Stimulated activated naive CD8-positive, alpha-beta T cell treated with anti-CD3 and anti-CD28 coated beads, Interleukin-15, Interleukin-2, amounts not matched to agents 100 ng/mL and 50 ng/mL, for 24 hours (primary cell): Measurements from ENCODE around the gene MIER3.

ENCODE experiments used
- H3K27ac Mint-ChIP-seq: one replicate; pipeline ENCODE4 v1.8.0; 2021; ENCODE audit warnings: mild to moderate bottlenecking, mixed read lengths
- H3K27me3 Mint-ChIP-seq: one replicate; pipeline ENCODE4 v1.8.0; 2021; ENCODE audit warnings: mixed read lengths
- H3K36me3 Mint-ChIP-seq: one replicate; pipeline ENCODE4 v1.8.0; 2021; ENCODE audit warnings: low read depth, mixed read lengths
- H3K4me1 Mint-ChIP-seq: one replicate; pipeline ENCODE4 v1.8.0; 2021; ENCODE audit warnings: low read depth, mixed read lengths
- H3K4me3 Mint-ChIP-seq: one replicate; pipeline ENCODE4 v1.8.0; 2021; ENCODE audit warnings: mild to moderate bottlenecking, mixed read lengths
- H3K9me3 Mint-ChIP-seq: one replicate; pipeline ENCODE4 v1.8.0; 2021; ENCODE audit warnings: mixed read lengths

MIER3 gene

DNA sequence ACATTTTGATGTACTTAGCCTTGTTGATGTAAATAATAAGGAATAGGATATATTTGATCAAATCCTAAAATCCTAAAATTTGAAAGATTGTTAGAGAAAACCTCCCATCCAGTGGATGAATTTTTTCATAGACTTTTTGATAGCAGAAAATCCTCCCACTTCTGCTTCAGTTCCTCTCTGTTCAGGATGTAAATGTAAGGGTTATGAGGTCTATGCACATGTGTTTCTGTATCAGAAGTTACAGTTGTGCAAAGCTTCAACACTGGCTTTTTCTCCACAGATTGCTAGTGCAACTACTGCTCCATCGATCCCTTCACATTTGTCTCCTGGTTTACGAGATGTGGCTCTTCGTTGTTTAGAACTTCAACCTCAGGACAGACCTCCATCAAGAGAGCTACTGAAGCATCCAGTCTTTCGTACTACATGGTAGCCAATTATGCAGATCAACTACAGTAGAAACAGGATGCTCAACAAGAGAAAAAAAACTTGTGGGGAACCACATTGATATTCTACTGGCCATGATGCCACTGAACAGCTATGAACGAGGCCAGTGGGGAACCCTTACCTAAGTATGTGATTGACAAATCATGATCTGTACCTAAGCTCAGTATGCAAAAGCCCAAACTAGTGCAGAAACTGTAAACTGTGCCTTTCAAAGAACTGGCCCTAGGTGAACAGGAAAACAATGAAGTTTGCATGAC lies 58.5 kb downstream of the MIER3 start:
- Mint-ChIP-seq H3K9me3 (no peaks in the 10 kb centered on the region), H3K36me3 (peaks cover 72% of the 10 kb centered on the region), H3K4me1 (peaks cover 6% of the 10 kb centered on the region), H3K27me3 (no peaks in the 10 kb centered on the region), H3K4me3 (no peak overlapping the region), H3K27ac (no peak overlapping the region)

DNA sequence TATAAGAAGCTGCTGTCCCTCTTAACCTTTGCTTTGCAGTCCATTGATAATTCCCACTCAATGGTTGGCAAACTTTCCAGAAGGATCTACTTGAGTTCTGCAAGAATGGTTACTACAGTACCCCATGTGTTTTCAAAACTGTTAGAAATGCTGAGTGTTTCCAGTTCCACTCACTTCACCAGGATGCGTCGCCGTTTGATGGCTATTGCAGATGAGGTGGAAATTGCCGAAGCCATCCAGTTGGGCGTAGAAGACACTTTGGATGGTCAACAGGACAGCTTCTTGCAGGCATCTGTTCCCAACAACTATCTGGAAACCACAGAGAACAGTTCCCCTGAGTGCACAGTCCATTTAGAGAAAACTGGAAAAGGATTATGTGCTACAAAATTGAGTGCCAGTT lies 70.4 kb downstream of the MIER3 start:
- peaks cover 62% of the 10 kb centered on the region for H3K36me3 Mint-ChIP-seq
- no peaks in the 10 kb centered on the region for H3K4me1 Mint-ChIP-seq
- no peaks in the 10 kb centered on the region for H3K27me3 Mint-ChIP-seq
- H3K4me3 Mint-ChIP-seq, result no peak overlapping the region
- no peaks in the 10 kb centered on the region for H3K9me3 Mint-ChIP-seq
- no peak overlapping the region for H3K27ac Mint-ChIP-seq

GRCh38 chr5:56876327-56876726 lies 75.6 kb downstream of the MIER3 start:
- Mint-ChIP-seq H3K36me3 (peaks cover 63% of the 10 kb centered on the region), H3K4me1 (peaks cover 16% of the 10 kb centered on the region), H3K9me3 (no peaks in the 10 kb centered on the region), H3K27ac (no peak overlapping the region), H3K27me3 (no peaks in the 10 kb centered on the region), H3K4me3 (no peak overlapping the region)

DNA sequence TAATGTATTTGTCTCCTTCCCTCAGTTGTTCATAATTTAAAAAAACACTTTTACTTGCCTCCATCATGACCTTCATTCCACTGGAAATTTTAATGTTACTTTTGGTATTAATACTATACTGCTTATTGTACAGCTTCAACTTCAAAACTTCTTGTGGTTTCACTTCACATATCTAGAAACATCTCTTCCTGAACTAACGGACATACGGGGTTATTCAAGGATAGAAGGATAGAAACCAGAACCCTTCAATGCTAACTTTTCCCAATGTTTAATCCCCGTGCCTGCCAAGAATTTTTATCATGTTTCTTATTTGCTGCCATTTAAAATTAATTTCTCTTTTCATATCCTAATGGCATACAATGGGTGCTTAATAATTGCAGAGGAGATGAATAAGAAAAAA lies 78.9 kb downstream of the MIER3 start:
- Mint-ChIP-seq H3K9me3 (no peaks in the 10 kb centered on the region), H3K36me3 (peaks cover 59% of the 10 kb centered on the region), H3K4me3 (no peak overlapping the region), H3K27ac (peak overlapping the region; percentile 60), H3K4me1 (peaks cover 23% of the 10 kb centered on the region), H3K27me3 (no peaks in the 10 kb centered on the region)

GRCh38 chr5:56871777-56872176 lies 80.1 kb downstream of the MIER3 start:
- H3K36me3 Mint-ChIP-seq, result peaks cover 48% of the 10 kb centered on the region
- H3K4me1 Mint-ChIP-seq, result peaks cover 23% of the 10 kb centered on the region
- no peaks in the 10 kb centered on the region for H3K9me3 Mint-ChIP-seq
- no peak overlapping the region for H3K4me3 Mint-ChIP-seq
- H3K27me3 Mint-ChIP-seq, result no peaks in the 10 kb centered on the region
- H3K27ac Mint-ChIP-seq, result peak overlapping the region; percentile 6
